ENCODE results near the gene NPIPB2. TPM values are rescaled to one million over a fixed set of nuclear protein-coding genes. Genes with fewer than 3 reads are reported as not detected.

NPIPB2 gene
- total RNA-seq, 5 donors from 2014 or later (not counting 1 experiment from before 2014, with no cell fraction given) = 14.6 to 23.1 (median 19.5) TPM

- WGBS (ENCODE audit: insufficient coverage) = 17% methylated on average over 4 of the region's 13 CpGs
- CTCF ChIA-PET = interaction anchor here in 1 of 2 donors (1.3 to 1.5 kb wide), 2 partner anchors 151 to 660 kb away, joined by 4 read pairs; partner anchors contain the start of gene SOCS1
These were observed 25.1 kb downstream of the NPIPB2 start for GRCh38 chr16:11916524-11917285.

GRCh38 chr16:11915644-11916523, 26.0 kb downstream of the NPIPB2 start, which contains the start of gene GSPT1:
GSPT1 (minus strand) TSS chr16:11915956; CDS start chr16:11915720, 236 bp downstream.
- Mint-ChIP-seq H3K27me3 (no peaks in the 10 kb centered on the region), H3K27ac (peak within 1 kb of the TSS; percentile 91 to 97), H3K4me3 (peak within 1 kb of the TSS; percentile 89 to 93 (median 90)), H3K36me3 (no peaks in the 10 kb centered on the region), H3K9me3 (no peaks in the 10 kb centered on the region), H3K4me1 (peaks cover 24 to 36% (median 32%) of the 10 kb centered on the region in 3 donors)
- H3K27me3 ChIP-seq (replicated peaks in 1 of 2; ENCODE audit: control insufficient read depth in 2 of 2, extremely low read depth in 1 of 2, insufficient read depth in 2 of 2, low read length in 1 of 2) = peaks cover 0 to 3% of the 10 kb centered on the region in 2 experiments
- H3K4me1 ChIP-seq (ENCODE audit: control insufficient read depth in 1 of 2, extremely low read depth in 1 of 2, insufficient read depth in 2 of 2, low read length in 2 of 2) = peaks cover 21 to 26% of the 10 kb centered on the region in 2 experiments
- peak within 1 kb of the TSS; percentile 85 to 88 for H3K4me3 ChIP-seq (ENCODE audit: control insufficient read depth in 1 of 2, extremely low read depth in 1 of 2, low read length in 1 of 2)
- ChIA-PET CTCF (interaction anchor here in 1 of 2 donors (0.9 to 1.5 kb wide), 2 partner anchors 64 to 660 kb away, joined by 3 to 4 read pairs; partner anchors contain the start of gene SOCS1), POLR2A (interaction anchor here (0.6 to 1.4 kb wide), 6 partner anchors 9 to 660 kb away, joined by 3 to 6 read pairs (median 4); no protein-coding TSS in a partner anchor)
- DNase-seq (peak; percentile 97 to 99 (median 99)), ATAC-seq (replicated peaks in 1 of 4) (peak; percentile 88 to 95 (median 92))
- H3K27ac ChIP-seq (ENCODE audit: low read length) = peak within 1 kb of the TSS; percentile 80
- H3K36me3 ChIP-seq (ENCODE audit: control insufficient read depth in 2 of 2, extremely low read depth in 1 of 2, insufficient read depth in 1 of 2, low read length in 1 of 2) = no peaks in the 10 kb centered on the region
- WGBS (ENCODE audit: insufficient coverage) = 1% methylated on average over 75 of the region's 84 CpGs
- H3K9me3 ChIP-seq = no peaks in the 10 kb centered on the region

More at GRCh38 chr16:11916524-11917285, 25.1 kb downstream of the NPIPB2 start:
- Mint-ChIP-seq H3K9me3 (no peaks in the 10 kb centered on the region), H3K4me3 (peak overlapping the region; percentile 89 to 90 (median 89)), H3K36me3 (no peaks in the 10 kb centered on the region), H3K27me3 (no peaks in the 10 kb centered on the region), H3K27ac (peak overlapping the region; percentile 88 to 97), H3K4me1 (peaks cover 22 to 31% (median 28%) of the 10 kb centered on the region in 3 donors)
- Histone ChIP-seq H3K27ac (ENCODE audit: low read length) (peak overlapping the region; percentile 68), H3K9me3 (no peaks in the 10 kb centered on the region), H3K27me3 (replicated peaks in 1 of 2; ENCODE audit: control insufficient read depth in 2 of 2, extremely low read depth in 1 of 2, insufficient read depth in 2 of 2, low read length in 1 of 2) (peaks cover 0 to 4% of the 10 kb centered on the region in 2 experiments), H3K4me1 (ENCODE audit: control insufficient read depth in 1 of 2, extremely low read depth in 1 of 2, insufficient read depth in 2 of 2, low read length in 2 of 2) (peaks cover 21% of the 10 kb centered on the region in 2 experiments), H3K36me3 (ENCODE audit: control insufficient read depth in 2 of 2, extremely low read depth in 1 of 2, insufficient read depth in 1 of 2, low read length in 1 of 2) (no peaks in the 10 kb centered on the region), H3K4me3 (ENCODE audit: control insufficient read depth in 1 of 2, extremely low read depth in 1 of 2, low read length in 1 of 2) (peak overlapping the region; percentile 54 to 88)
- POLR2A ChIA-PET = interaction anchor here in 1 of 2 donors (1.4 kb wide), 1 partner anchor 15 kb away, joined by 4 read pairs; no protein-coding TSS in a partner anchor
- ATAC-seq (replicated peaks in 1 of 4) (no peak), DNase-seq (no peak)

- Histone ChIP-seq H3K36me3 (ENCODE audit: control insufficient read depth in 2 of 2, extremely low read depth in 1 of 2, insufficient read depth in 1 of 2, low read length in 1 of 2) (peaks cover 0 to under 1% of the 10 kb centered on the region in 2 donors), H3K27ac (ENCODE audit: low read length) (peak overlapping the region; percentile 63), H3K27me3 (replicated peaks in 1 of 2; ENCODE audit: control insufficient read depth in 2 of 2, extremely low read depth in 1 of 2, insufficient read depth in 2 of 2, low read length in 1 of 2) (no peaks in the 10 kb centered on the region), H3K4me3 (ENCODE audit: control insufficient read depth in 1 of 2, extremely low read depth in 1 of 2, low read length in 1 of 2) (peak overlapping the region; percentile 85 to 88), H3K9me3 (no peaks in the 10 kb centered on the region), H3K4me1 (ENCODE audit: control insufficient read depth in 1 of 2, extremely low read depth in 1 of 2, insufficient read depth in 2 of 2, low read length in 2 of 2) (peaks cover 26 to 28% of the 10 kb centered on the region in 2 experiments)
- POLR2A ChIA-PET = interaction anchor here (0.6 to 1.6 kb wide), 5 partner anchors 8 to 659 kb away, joined by 3 to 6 read pairs (median 4); partner anchors contain the start of gene ZC3H7A (in 1 of the 2)
- DNase-seq (peak in 8 of 35 experiments; percentile 7 to 42 (median 16)), ATAC-seq (replicated peaks in 1 of 4) (peak in 3 of 4 experiments; percentile 1 to 14 (median 8))
- peak overlapping the region; percentile 89 to 93 (median 90) for H3K4me3 Mint-ChIP-seq
- no peaks in the 10 kb centered on the region for H3K27me3 Mint-ChIP-seq
- peaks cover 32 to 43% (median 40%) of the 10 kb centered on the region in 3 donors for H3K4me1 Mint-ChIP-seq
- H3K27ac Mint-ChIP-seq = no peak overlapping the region
- under 1% methylated on average over 79 of the region's 79 CpGs for WGBS (ENCODE audit: insufficient coverage)
- H3K9me3 Mint-ChIP-seq = no peaks in the 10 kb centered on the region
- CTCF ChIA-PET = interaction anchor here in 1 of 2 donors (0.9 to 1.5 kb wide), 3 partner anchors 21 to 659 kb away, joined by 3 to 4 read pairs (median 3); partner anchors contain the start of gene SOCS1
- H3K36me3 Mint-ChIP-seq = no peaks in the 10 kb centered on the region
These were observed 26.7 kb downstream of the NPIPB2 start for GRCh38 chr16:11915114-11915643.

- Mint-ChIP-seq H3K27ac (peak overlapping the region; percentile 85 to 91), H3K4me3 (peak overlapping the region; percentile 81 to 93 (median 86)), H3K9me3 (no peaks in the 10 kb centered on the region), H3K27me3 (no peaks in the 10 kb centered on the region), H3K36me3 (no peaks in the 10 kb centered on the region), H3K4me1 (peaks cover 39 to 50% (median 47%) of the 10 kb centered on the region in 3 donors)
- Histone ChIP-seq H3K27me3 (replicated peaks in 1 of 2; ENCODE audit: control insufficient read depth in 2 of 2, extremely low read depth in 1 of 2, insufficient read depth in 2 of 2, low read length in 1 of 2) (no peaks in the 10 kb centered on the region), H3K9me3 (no peaks in the 10 kb centered on the region), H3K27ac (ENCODE audit: low read length) (peak overlapping the region; percentile 63), H3K4me3 (ENCODE audit: control insufficient read depth in 1 of 2, extremely low read depth in 1 of 2, low read length in 1 of 2) (peak overlapping the region; percentile 85 to 88), H3K36me3 (ENCODE audit: control insufficient read depth in 2 of 2, extremely low read depth in 1 of 2, insufficient read depth in 1 of 2, low read length in 1 of 2) (peaks cover 0 to 3% of the 10 kb centered on the region in 2 donors), H3K4me1 (ENCODE audit: control insufficient read depth in 1 of 2, extremely low read depth in 1 of 2, insufficient read depth in 2 of 2, low read length in 2 of 2) (peaks cover 26 to 32% of the 10 kb centered on the region in 2 experiments)
- CTCF ChIA-PET = interaction anchor here in 1 of 2 donors (0.9 kb wide), 1 partner anchor 20 kb away, joined by 3 read pairs; no protein-coding TSS in a partner anchor
- DNase-seq (peak in 31 of 35 experiments; percentile 4 to 70 (median 28)), ATAC-seq (replicated peaks in 1 of 4) (peak in 1 of 4 experiments; percentile 17)
- WGBS (ENCODE audit: insufficient coverage) = 0% methylated on average over 20 of the region's 30 CpGs
- POLR2A ChIA-PET = interaction anchor here (0.6 to 1.6 kb wide), 8 partner anchors 14 to 171 kb away, joined by 3 to 5 read pairs (median 3); partner anchors contain the start of gene ZC3H7A (in 1 of the 2)
These were observed 27.4 kb downstream of the NPIPB2 start for GRCh38 chr16:11914210-11915113.

Data from T-cell (primary cell).